HCT116 (cell line): ENCODE data around the gene PRIMPOL. TPM values are rescaled to one million over a fixed set of nuclear protein-coding genes. Genes with fewer than 3 reads are reported as not detected.

ENCODE experiments used
- ATAC-seq: fragments of 200-7000 bp; cut with Tn5 transposase; 2 replicates; pipeline ENCODE4 v1.9.1; 2020; ENCODE audit warnings: mild to moderate bottlenecking, moderate library complexity
- BruUV-seq: library from RNA; stranded (reverse); fragments of 400-500 nt; replicated peaks from 2 replicates; lab custom pipeline; 2021; lab: Mats Ljungman, UMichigan
- CTCF ChIA-PET: fragments of 300-600 bp; sonication (Branson Sonifier 250); formaldehyde crosslinking; loops from one replicate; lab custom pipeline; 2021; ENCODE audit warnings: antibody characterized with exemption; lab: Charles Lee
- POLR2A ChIA-PET: fragments of 300-600, 350-600 bp; sonication (Branson Sonifier 250); formaldehyde crosslinking; loops from one replicate; lab custom pipeline; 2021; ENCODE audit warnings: antibody characterized with exemption; lab: Charles Lee
- RAD21 ChIA-PET, 2 experiments: fragments of 300-600 bp; sonication (Branson Sonifier 250); formaldehyde crosslinking; loops; one replicate each; lab custom pipeline; 2023; ENCODE audit warnings: low total read pairs in 2 of 2; ENCODE audit not compliant: uncharacterized antibody in 2 of 2, unreplicated experiment in 2 of 2, low non-redundant PET in 1 of 2; lab: Charles Lee
- DNase-seq: peaks from one replicate; pipeline ENCODE4 v3.0.0-alpha.2; 2010; ENCODE audit warnings: low read depth, low spot score
- H2AFZ ChIP-seq: fragments of 200-600 bp; shearing (Covaris generic), sonication (generic); 2 replicates; pipeline ENCODE4 v1.6.1; 2017; ENCODE audit warnings: low read depth, mixed run types, mixed read lengths, antibody characterized with exemption, low read length; ENCODE audit not compliant: poor library complexity, severe bottlenecking
- H3K27ac ChIP-seq: 2 replicates; pipeline ENCODE4 v1.5.1; 2012; ENCODE audit warnings: low read depth, low read length
- H3K27me3 ChIP-seq: fragments of 200-600 bp; sonication (generic); 2 replicates; pipeline ENCODE4 v1.6.1; 2016; ENCODE audit warnings: mixed run types, low read length, mixed read lengths; ENCODE audit not compliant: insufficient read depth
- H3K36me3 ChIP-seq, 2 experiments: fragments of 200-500 bp in 1 of 2; fragments of 200-600 bp in 1 of 2; sonication (Bioruptor generic) in 1 of 2; sonication (generic) in 1 of 2; 2 replicates each; pipeline versions ENCODE4 v1.5.1 to v1.6.1; 2014 to 2016; ENCODE audit warnings: low read length in 2 of 2, inconsistent platforms in 1 of 2, mixed read lengths in 1 of 2, mixed run types in 1 of 2; ENCODE audit not compliant: insufficient read depth in 2 of 2, control insufficient read depth in 1 of 2
- H3K4me1 ChIP-seq, 2 experiments: fragments of 200-600 bp in 1 of 2; sonication (generic) in 1 of 2; 2 replicates each; pipeline versions ENCODE4 v1.5.1 to v1.6.1; 2012 to 2017; ENCODE audit warnings: low read length in 2 of 2, inconsistent platforms in 1 of 2, mild to moderate bottlenecking in 1 of 2, mixed read lengths in 1 of 2, mixed run types in 1 of 2, moderate library complexity in 1 of 2; ENCODE audit not compliant: insufficient read depth in 2 of 2, control insufficient read depth in 1 of 2
- H3K4me2 ChIP-seq: fragments of 200-600 bp; sonication (generic); 2 replicates; pipeline ENCODE4 v1.6.1; 2017; ENCODE audit warnings: mixed run types, low read length, mixed read lengths
- H3K4me3 ChIP-seq, 2 experiments: fragments of 200-600 bp in 1 of 2; sonication (generic) in 1 of 2; replicated peaks in 1 of 2; 2 replicates each; pipeline ENCODE4 v1.5.1; 2011 to 2016; ENCODE audit warnings: low read length in 2 of 2, control low read depth in 1 of 2, low read depth in 1 of 2, mild to moderate bottlenecking in 1 of 2, mixed read lengths in 1 of 2, mixed run types in 1 of 2
- H3K79me2 ChIP-seq: fragments of 200-600 bp; sonication (generic); 2 replicates; pipeline ENCODE4 v1.6.1; 2017; ENCODE audit warnings: mild to moderate bottlenecking, mixed run types, low read length, moderate library complexity, mixed read lengths; ENCODE audit not compliant: insufficient read depth
- H3K9ac ChIP-seq: fragments of 200-600 bp; sonication (generic); 2 replicates; pipeline ENCODE4 v1.6.1; 2016; ENCODE audit warnings: low read length, mixed read lengths
- H3K9me2 ChIP-seq: fragments of 200-600 bp; sonication (generic), shearing (Covaris generic); 2 replicates; pipeline ENCODE4 v1.6.1; 2017; ENCODE audit warnings: mixed run types, mild to moderate bottlenecking, moderate library complexity; ENCODE audit not compliant: insufficient read depth
- H3K9me3 ChIP-seq, 2 experiments: fragments of 200-500 bp in 1 of 2; fragments of 200-600 bp in 1 of 2; sonication (Bioruptor generic) in 1 of 2; sonication (generic) in 1 of 2; 2 replicates each; pipeline ENCODE4 v1.6.1; 2014 to 2017; ENCODE audit warnings: low read length in 2 of 2, mixed read lengths in 2 of 2, inconsistent platforms in 1 of 2, low read depth in 1 of 2, mild to moderate bottlenecking in 1 of 2, mixed run types in 1 of 2, moderate library complexity in 1 of 2; ENCODE audit not compliant: control insufficient read depth in 1 of 2, insufficient read depth in 1 of 2
- H4K20me1 ChIP-seq: fragments of 200-600 bp; sonication (generic), shearing (Covaris generic); 2 replicates; pipeline ENCODE4 v1.6.1; 2017; ENCODE audit warnings: mixed run types, mild to moderate bottlenecking, moderate library complexity; ENCODE audit not compliant: insufficient read depth
- CBX3 ChIP-seq: IDR thresholded peaks from 2 replicates; pipeline ENCODE4 v1.6.1; 2012; ENCODE audit warnings: low read depth
- CEBPB ChIP-seq: IDR thresholded peaks from 2 replicates; pipeline ENCODE4 v1.6.1; 2012; ENCODE audit warnings: low read depth
- EGR1 ChIP-seq: IDR thresholded peaks from 2 replicates; pipeline ENCODE4 v1.6.1; 2012; ENCODE audit warnings: low read depth
- EZH2phosphoT487 ChIP-seq: fragments of 200-600 bp; IDR thresholded peaks from 2 replicates; pipeline ENCODE4 v1.6.1; 2018; ENCODE audit warnings: antibody characterized with exemption, borderline replicate concordance
- FOSL1 ChIP-seq: IDR thresholded peaks from 2 replicates; pipeline ENCODE4 v1.6.1; 2012; ENCODE audit warnings: low read depth
- POLR2A ChIP-seq: IDR thresholded peaks from 2 replicates; pipeline ENCODE4 v1.7.0; 2011; ENCODE audit warnings: borderline replicate concordance; ENCODE audit not compliant: insufficient read depth, insufficient read length; ENCODE audit errors: extremely low read depth
- SIN3A ChIP-seq: IDR thresholded peaks from 2 replicates; pipeline ENCODE4 v1.6.1; 2012; ENCODE audit warnings: low read depth
- TCF7L2 ChIP-seq: IDR thresholded peaks from 2 replicates; pipeline ENCODE4 v1.7.0; 2011; ENCODE audit warnings: borderline replicate concordance, inconsistent platforms; ENCODE audit not compliant: insufficient read depth, insufficient read length; ENCODE audit errors: extremely low read depth
- intact Hi-C: fragments of 100-400 bp; cut with micrococcal nuclease; formaldehyde crosslinking; loops from 2 replicates; pipeline ENCODE4 v1.10.0; 2022
- total RNA-seq: library from RNA; stranded (reverse); gene quantifications from one replicate; pipeline ENCODE4 v1.2.1, GENCODE V29; 2021; ENCODE audit not compliant: unreplicated experiment
- TF ChIP-seq, protein P1 (sequence below), 3 experiments: fragments of 200-600 bp in 1 of 3; sonication (generic) in 1 of 3; IDR thresholded peaks in 2 of 3; conservative IDR thresholded peaks in 1 of 3; 2 replicates each; pipeline ENCODE4 v1.5.1; 2012 to 2017; ENCODE audit warnings: low read depth in 2 of 3, low read length in 2 of 3, antibody characterized with exemption in 1 of 3, borderline replicate concordance in 1 of 3, control low read depth in 1 of 3, mild to moderate bottlenecking in 1 of 3, mixed read lengths in 1 of 3, mixed run types in 1 of 3, moderate library complexity in 1 of 3; ENCODE audit not compliant: insufficient read depth in 1 of 3
- TF ChIP-seq, protein P2 (sequence below): IDR thresholded peaks from 2 replicates; pipeline ENCODE4 v1.6.1; 2012
- TF ChIP-seq, protein P3 (sequence below): IDR thresholded peaks from 2 replicates; pipeline ENCODE4 v1.6.1; 2011; ENCODE audit warnings: mild to moderate bottlenecking, low read length, moderate library complexity; ENCODE audit not compliant: insufficient replicate concordance; ENCODE audit errors: extremely low read depth

The PRIMPOL gene
- total RNA-seq, 1 experiment from 2014 or later = 11.3 TPM

DNA sequence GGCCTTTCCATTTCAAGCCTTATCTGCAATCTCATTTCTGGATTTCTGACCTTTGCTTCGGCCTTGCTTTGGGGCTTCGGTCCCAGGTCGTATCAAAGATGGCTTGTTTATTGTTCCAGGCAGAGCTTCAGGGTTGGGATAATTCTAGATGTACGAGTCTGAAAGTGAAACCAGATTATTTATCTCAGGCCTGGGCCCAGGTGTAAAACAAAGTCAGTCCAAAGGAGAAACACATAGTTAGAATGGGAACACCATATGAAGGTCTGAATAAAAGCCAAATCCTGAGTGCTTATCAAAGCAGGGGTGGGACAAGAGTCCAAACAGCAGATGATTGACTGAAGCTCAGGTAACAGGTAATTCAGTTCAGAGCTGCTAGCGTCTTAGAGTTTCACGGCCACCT is 17.1 kb downstream of the PRIMPOL start:
- no peak overlapping the region for H3K27ac ChIP-seq
- no peak overlapping the region for H3K4me2 ChIP-seq
- H2AFZ ChIP-seq = no peak overlapping the region
- H3K4me3 ChIP-seq = no peak overlapping the region
- H3K79me2 ChIP-seq = no peaks in the 10 kb centered on the region
- no peaks in the 10 kb centered on the region for H3K4me1 ChIP-seq
- ChIA-PET RAD21 (no interaction called here), POLR2A (no interaction called here), CTCF (no interaction called here)
- H3K36me3 ChIP-seq = no peaks in the 10 kb centered on the region
- no peaks in the 10 kb centered on the region for H3K9me2 ChIP-seq
- intact Hi-C loops = no loop called here
- TF ChIP-seq CBX3 (no peak), POLR2A (no peak), EZH2phosphoT487 (no peak), SIN3A (no peak), EGR1 (no peak), FOSL1 (no peak), TCF7L2 (no peak), CEBPB (no peak)
- TF ChIP-seq, protein P1, sequence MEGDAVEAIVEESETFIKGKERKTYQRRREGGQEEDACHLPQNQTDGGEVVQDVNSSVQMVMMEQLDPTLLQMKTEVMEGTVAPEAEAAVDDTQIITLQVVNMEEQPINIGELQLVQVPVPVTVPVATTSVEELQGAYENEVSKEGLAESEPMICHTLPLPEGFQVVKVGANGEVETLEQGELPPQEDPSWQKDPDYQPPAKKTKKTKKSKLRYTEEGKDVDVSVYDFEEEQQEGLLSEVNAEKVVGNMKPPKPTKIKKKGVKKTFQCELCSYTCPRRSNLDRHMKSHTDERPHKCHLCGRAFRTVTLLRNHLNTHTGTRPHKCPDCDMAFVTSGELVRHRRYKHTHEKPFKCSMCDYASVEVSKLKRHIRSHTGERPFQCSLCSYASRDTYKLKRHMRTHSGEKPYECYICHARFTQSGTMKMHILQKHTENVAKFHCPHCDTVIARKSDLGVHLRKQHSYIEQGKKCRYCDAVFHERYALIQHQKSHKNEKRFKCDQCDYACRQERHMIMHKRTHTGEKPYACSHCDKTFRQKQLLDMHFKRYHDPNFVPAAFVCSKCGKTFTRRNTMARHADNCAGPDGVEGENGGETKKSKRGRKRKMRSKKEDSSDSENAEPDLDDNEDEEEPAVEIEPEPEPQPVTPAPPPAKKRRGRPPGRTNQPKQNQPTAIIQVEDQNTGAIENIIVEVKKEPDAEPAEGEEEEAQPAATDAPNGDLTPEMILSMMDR (IDR thresholded peaks at IDR 0.05 in 2 of 3, conservative IDR thresholded peaks at IDR 0.05 in 1 of 3; ENCODE audit: borderline replicate concordance in 1 of 3, insufficient read depth in 1 of 3, low read depth in 2 of 3, low read length in 2 of 3) = no peak
- TF ChIP-seq, protein P2, sequence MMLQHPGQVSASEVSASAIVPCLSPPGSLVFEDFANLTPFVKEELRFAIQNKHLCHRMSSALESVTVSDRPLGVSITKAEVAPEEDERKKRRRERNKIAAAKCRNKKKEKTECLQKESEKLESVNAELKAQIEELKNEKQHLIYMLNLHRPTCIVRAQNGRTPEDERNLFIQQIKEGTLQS = no peak
- TF ChIP-seq, protein P3, sequence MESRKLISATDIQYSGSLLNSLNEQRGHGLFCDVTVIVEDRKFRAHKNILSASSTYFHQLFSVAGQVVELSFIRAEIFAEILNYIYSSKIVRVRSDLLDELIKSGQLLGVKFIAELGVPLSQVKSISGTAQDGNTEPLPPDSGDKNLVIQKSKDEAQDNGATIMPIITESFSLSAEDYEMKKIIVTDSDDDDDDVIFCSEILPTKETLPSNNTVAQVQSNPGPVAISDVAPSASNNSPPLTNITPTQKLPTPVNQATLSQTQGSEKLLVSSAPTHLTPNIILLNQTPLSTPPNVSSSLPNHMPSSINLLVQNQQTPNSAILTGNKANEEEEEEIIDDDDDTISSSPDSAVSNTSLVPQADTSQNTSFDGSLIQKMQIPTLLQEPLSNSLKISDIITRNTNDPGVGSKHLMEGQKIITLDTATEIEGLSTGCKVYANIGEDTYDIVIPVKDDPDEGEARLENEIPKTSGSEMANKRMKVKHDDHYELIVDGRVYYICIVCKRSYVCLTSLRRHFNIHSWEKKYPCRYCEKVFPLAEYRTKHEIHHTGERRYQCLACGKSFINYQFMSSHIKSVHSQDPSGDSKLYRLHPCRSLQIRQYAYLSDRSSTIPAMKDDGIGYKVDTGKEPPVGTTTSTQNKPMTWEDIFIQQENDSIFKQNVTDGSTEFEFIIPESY = no peak
- H3K27me3 ChIP-seq = no peaks in the 10 kb centered on the region
- no peak overlapping the region for H3K9ac ChIP-seq
- no peaks in the 10 kb centered on the region for H4K20me1 ChIP-seq
- ATAC-seq (no peak), DNase-seq (no peak)
- no peaks in the 10 kb centered on the region for H3K9me3 ChIP-seq
- BruUV-seq = no TSS peak
